ENCODE results near the gene KLK11.

KLK11 gene

GRCh38 chr19:51043497-51043896, 17.1 kb upstream of the KLK11 start:
- no peaks in the 10 kb centered on the region for H3K4me1 Mint-ChIP-seq (ENCODE audit: low read depth)
- no peak for DNase-seq (ENCODE audit: low spot score)
- no peaks in the 10 kb centered on the region for H3K9me3 Mint-ChIP-seq
- H3K27me3 Mint-ChIP-seq (ENCODE audit: low read depth): peaks cover 9% of the 10 kb centered on the region
- H3K36me3 Mint-ChIP-seq (ENCODE audit: low read depth): no peaks in the 10 kb centered on the region
- H3K27ac Mint-ChIP-seq: no peak overlapping the region
- H3K4me3 Mint-ChIP-seq: no peak overlapping the region

- Mint-ChIP-seq H3K27me3 (ENCODE audit: low read depth) (no peaks in the 10 kb centered on the region), H3K9me3 (no peaks in the 10 kb centered on the region), H3K4me3 (no peak overlapping the region), H3K4me1 (ENCODE audit: low read depth) (no peaks in the 10 kb centered on the region), H3K27ac (no peak overlapping the region), H3K36me3 (ENCODE audit: low read depth) (no peaks in the 10 kb centered on the region)
- DNase-seq (ENCODE audit: low spot score): no peak
Measured at GRCh38 chr19:51040151-51040550, 13.7 kb upstream of the KLK11 start.

- H3K27me3 Mint-ChIP-seq (ENCODE audit: low read depth): peaks cover 3% of the 10 kb centered on the region
- H3K9me3 Mint-ChIP-seq: no peaks in the 10 kb centered on the region
- no peaks in the 10 kb centered on the region for H3K4me1 Mint-ChIP-seq (ENCODE audit: low read depth)
- H3K27ac Mint-ChIP-seq: no peak overlapping the region
- no peaks in the 10 kb centered on the region for H3K36me3 Mint-ChIP-seq (ENCODE audit: low read depth)
- DNase-seq (ENCODE audit: low spot score): no peak
- no peak overlapping the region for H3K4me3 Mint-ChIP-seq
Measured at GRCh38 chr19:51036519-51036918, 10.1 kb upstream of the KLK11 start.

GRCh38 chr19:51034704-51035103, 8.3 kb upstream of the KLK11 start, which contains the start of gene KLK12:
Gene KLK12, minus strand, starts transcription at chr19:51035002. Its CDS starts 381 bp downstream, at chr19:51034621.
- H3K4me3 Mint-ChIP-seq: no peak within 1 kb of the TSS
- no peaks in the 10 kb centered on the region for H3K9me3 Mint-ChIP-seq
- peaks cover 3% of the 10 kb centered on the region for H3K27me3 Mint-ChIP-seq (ENCODE audit: low read depth)
- no peaks in the 10 kb centered on the region for H3K4me1 Mint-ChIP-seq (ENCODE audit: low read depth)
- no peaks in the 10 kb centered on the region for H3K36me3 Mint-ChIP-seq (ENCODE audit: low read depth)
- no peak for DNase-seq (ENCODE audit: low spot score)
- no peak within 1 kb of the TSS for H3K27ac Mint-ChIP-seq

- Mint-ChIP-seq H3K27ac (no peak overlapping the region), H3K4me3 (no peak overlapping the region), H3K27me3 (ENCODE audit: low read depth) (peaks cover 3% of the 10 kb centered on the region), H3K36me3 (ENCODE audit: low read depth) (no peaks in the 10 kb centered on the region), H3K4me1 (ENCODE audit: low read depth) (no peaks in the 10 kb centered on the region), H3K9me3 (no peaks in the 10 kb centered on the region)
- DNase-seq (ENCODE audit: low spot score): no peak
Measured at GRCh38 chr19:51031880-51032225, 5.4 kb upstream of the KLK11 start.

- peaks cover 6% of the 10 kb centered on the region for H3K27me3 Mint-ChIP-seq (ENCODE audit: low read depth)
- no peak overlapping the region for H3K27ac Mint-ChIP-seq
- no peaks in the 10 kb centered on the region for H3K36me3 Mint-ChIP-seq (ENCODE audit: low read depth)
- DNase-seq (ENCODE audit: low spot score): no peak
- H3K9me3 Mint-ChIP-seq: no peaks in the 10 kb centered on the region
- H3K4me3 Mint-ChIP-seq: no peak overlapping the region
- H3K4me1 Mint-ChIP-seq (ENCODE audit: low read depth): no peaks in the 10 kb centered on the region
Measured at GRCh38 chr19:51031220-51031879, 4.9 kb upstream of the KLK11 start.

- Mint-ChIP-seq H3K36me3 (ENCODE audit: low read depth) (no peaks in the 10 kb centered on the region), H3K27ac (no peak overlapping the region), H3K27me3 (ENCODE audit: low read depth) (peaks cover 6% of the 10 kb centered on the region), H3K4me1 (ENCODE audit: low read depth) (no peaks in the 10 kb centered on the region), H3K9me3 (no peaks in the 10 kb centered on the region), H3K4me3 (no peak overlapping the region)
- no peak for DNase-seq (ENCODE audit: low spot score)
Measured at GRCh38 chr19:51030631-51031030, 4.2 kb upstream of the KLK11 start.

- peaks cover 8% of the 10 kb centered on the region for H3K27me3 Mint-ChIP-seq (ENCODE audit: low read depth)
Measured at GRCh38 chr19:51029718-51030117, 3.3 kb upstream of the KLK11 start.

GRCh38 chr19:51027873-51028272, 1.5 kb upstream of the KLK11 start:
- Mint-ChIP-seq H3K27me3 (ENCODE audit: low read depth) (peaks cover 5% of the 10 kb centered on the region), H3K9me3 (no peaks in the 10 kb centered on the region), H3K4me1 (ENCODE audit: low read depth) (no peaks in the 10 kb centered on the region), H3K4me3 (no peak overlapping the region), H3K36me3 (ENCODE audit: low read depth) (no peaks in the 10 kb centered on the region), H3K27ac (no peak overlapping the region)
- no peak for DNase-seq (ENCODE audit: low spot score)

More at GRCh38 chr19:51029718-51030117, 3.3 kb upstream of the KLK11 start:
- Mint-ChIP-seq H3K36me3 (ENCODE audit: low read depth) (no peaks in the 10 kb centered on the region), H3K9me3 (no peaks in the 10 kb centered on the region), H3K4me3 (no peak overlapping the region), H3K27ac (no peak overlapping the region), H3K4me1 (ENCODE audit: low read depth) (no peaks in the 10 kb centered on the region)
- DNase-seq (ENCODE audit: low spot score): no peak

GRCh38 chr19:51027126-51027806, 850 bp upstream of the KLK11 start:
- Mint-ChIP-seq H3K4me3 (no peak overlapping the region), H3K27ac (no peak overlapping the region), H3K36me3 (ENCODE audit: low read depth) (no peaks in the 10 kb centered on the region), H3K4me1 (ENCODE audit: low read depth) (no peaks in the 10 kb centered on the region), H3K27me3 (ENCODE audit: low read depth) (peaks cover 8% of the 10 kb centered on the region), H3K9me3 (no peaks in the 10 kb centered on the region)
- no peak for DNase-seq (ENCODE audit: low spot score)

GRCh38 chr19:51025809-51026553, 435 bp downstream of the KLK11 start:
- peaks cover 9% of the 10 kb centered on the region for H3K27me3 Mint-ChIP-seq (ENCODE audit: low read depth)
- H3K27ac Mint-ChIP-seq: no peak overlapping the region
- H3K4me3 Mint-ChIP-seq: no peak overlapping the region
- no peaks in the 10 kb centered on the region for H3K9me3 Mint-ChIP-seq
- H3K4me1 Mint-ChIP-seq (ENCODE audit: low read depth): no peaks in the 10 kb centered on the region
- no peaks in the 10 kb centered on the region for H3K36me3 Mint-ChIP-seq (ENCODE audit: low read depth)
- DNase-seq (ENCODE audit: low spot score): no peak

- no peaks in the 10 kb centered on the region for H3K9me3 Mint-ChIP-seq
- peaks cover 12% of the 10 kb centered on the region for H3K27me3 Mint-ChIP-seq (ENCODE audit: low read depth)
- H3K4me3 Mint-ChIP-seq: no peak overlapping the region
- DNase-seq (ENCODE audit: low spot score): no peak
- no peak overlapping the region for H3K27ac Mint-ChIP-seq
- no peaks in the 10 kb centered on the region for H3K4me1 Mint-ChIP-seq (ENCODE audit: low read depth)
- no peaks in the 10 kb centered on the region for H3K36me3 Mint-ChIP-seq (ENCODE audit: low read depth)
Measured at GRCh38 chr19:51025401-51025800, 1.0 kb downstream of the KLK11 start.

- H3K27me3 Mint-ChIP-seq (ENCODE audit: low read depth): peaks cover 17% of the 10 kb centered on the region
- peaks cover 1% of the 10 kb centered on the region for H3K4me1 Mint-ChIP-seq (ENCODE audit: low read depth)
- H3K9me3 Mint-ChIP-seq: no peaks in the 10 kb centered on the region
- no peak overlapping the region for H3K4me3 Mint-ChIP-seq
- H3K36me3 Mint-ChIP-seq (ENCODE audit: low read depth): no peaks in the 10 kb centered on the region
- H3K27ac Mint-ChIP-seq: no peak overlapping the region
- DNase-seq (ENCODE audit: low spot score): no peak
Measured at GRCh38 chr19:51024924-51025323, 1.5 kb downstream of the KLK11 start.

- Mint-ChIP-seq H3K27me3 (ENCODE audit: low read depth) (peaks cover 20% of the 10 kb centered on the region), H3K27ac (no peak overlapping the region), H3K4me3 (no peak overlapping the region), H3K36me3 (ENCODE audit: low read depth) (no peaks in the 10 kb centered on the region), H3K9me3 (no peaks in the 10 kb centered on the region), H3K4me1 (ENCODE audit: low read depth) (peaks cover 2% of the 10 kb centered on the region)
- DNase-seq (ENCODE audit: low spot score): no peak
Measured at GRCh38 chr19:51023946-51024345, 2.5 kb downstream of the KLK11 start.

All from T-helper 2 cell treated with Interferon-gamma antibody and Interleukin-4, amounts not matched to agents 5 μg/mL and 100 μg/mL, for 36 hours (primary cell).